Colonic mucosa (tissue), 4 donors: ENCODE results near the gene SLX4IP. TPM values are rescaled to one million over a fixed set of nuclear protein-coding genes. Genes with fewer than 3 reads are reported as not detected.

ENCODE experiments used
- DNase-seq: peaks from one replicate; pipeline ENCODE4 v3.0.0-alpha.2; 2020
- H3K27ac ChIP-seq: fragments of 200-600 bp; one replicate; pipeline ENCODE4 v1.8.0; 2021
- H3K27me3 ChIP-seq: fragments of 200-600 bp; one replicate; pipeline ENCODE4 v1.8.0; 2021
- H3K36me3 ChIP-seq: fragments of 200-600 bp; one replicate; pipeline ENCODE4 v1.8.0; 2021
- H3K4me1 ChIP-seq: fragments of 200-600 bp; one replicate; pipeline ENCODE4 v1.8.0; 2021; ENCODE audit warnings: mild to moderate bottlenecking
- H3K4me3 ChIP-seq: fragments of 200-600 bp; one replicate; pipeline ENCODE4 v1.8.0; 2021
- H3K9ac ChIP-seq, 2 donors: one replicate each; pipeline ENCODE4 v1.7.0; 2013; ENCODE audit warnings: control low read depth in 2 of 2, low read depth in 2 of 2, low read length in 2 of 2
- H3K9me3 ChIP-seq: fragments of 200-600 bp; one replicate; pipeline ENCODE4 v1.8.0; 2021
- intact Hi-C: fragments of 100-400 bp; cut with DNase I; formaldehyde crosslinking; loops from one replicate; pipeline ENCODE4 v1.14.1; 2022
- total RNA-seq, 2 donors: library from RNA; stranded (reverse); fragmentation: NEBNext Ultra II Directional in 1 of 2; extraction: Animal tissue kit (Norgen Biotek cat#: 25700) in 1 of 2; gene quantifications; one replicate each; pipeline ENCODE4 v1.2.1, GENCODE V29; 2021
- TF ChIP-seq, protein P1 (sequence below): fragments of 200-600 bp; IDR thresholded peaks from one replicate; pipeline ENCODE4 v1.8.0; 2022; ENCODE audit warnings: antibody characterized with exemption, mild to moderate bottlenecking
- donor health status: healthy.
- donor health status: DM: no; HTN: no; CAD: no.
- donor health status: DM: no; HTN: no; CAD: no.

SLX4IP gene
- total RNA-seq, 2 donors from 2014 or later = 5.0 to 8.8 TPM

DNA sequence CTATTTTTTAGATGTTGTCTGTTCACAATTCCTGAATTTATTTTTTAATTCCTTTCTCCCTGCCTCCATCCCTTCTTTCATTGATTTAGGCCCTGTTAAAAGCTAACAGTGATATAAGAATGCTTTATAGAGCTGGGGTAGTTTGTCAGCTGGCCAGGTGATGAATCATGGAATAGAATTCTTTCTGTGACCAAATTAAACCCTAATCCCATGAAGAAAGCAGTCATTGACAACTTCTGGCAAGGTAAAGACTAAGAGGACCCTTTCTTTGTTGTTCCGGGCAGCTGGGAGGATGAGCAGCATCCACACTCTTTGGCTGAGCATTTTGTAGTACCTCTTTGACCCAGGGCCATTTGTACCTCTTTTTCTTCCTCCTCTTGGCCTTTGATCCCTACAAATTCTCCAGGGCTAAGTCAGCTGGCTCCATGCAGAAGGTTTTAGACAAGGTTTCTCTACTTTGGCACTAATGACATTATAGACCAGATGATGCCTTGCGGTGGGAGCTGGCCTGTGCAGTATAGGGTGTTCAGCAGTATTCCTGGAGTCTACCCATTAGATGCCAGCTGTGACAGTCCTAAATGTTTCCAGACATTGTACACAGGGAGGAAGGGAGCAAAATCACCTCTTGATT lies 102.9 kb downstream of the SLX4IP start:
- Histone ChIP-seq H3K9ac (no peak overlapping the region), H3K27me3 (no peaks in the 10 kb centered on the region), H3K4me1 (peaks cover 4% of the 10 kb centered on the region), H3K27ac (no peak overlapping the region), H3K4me3 (no peak overlapping the region), H3K9me3 (no peaks in the 10 kb centered on the region), H3K36me3 (no peaks in the 10 kb centered on the region)
- TF ChIP-seq, protein P1, sequence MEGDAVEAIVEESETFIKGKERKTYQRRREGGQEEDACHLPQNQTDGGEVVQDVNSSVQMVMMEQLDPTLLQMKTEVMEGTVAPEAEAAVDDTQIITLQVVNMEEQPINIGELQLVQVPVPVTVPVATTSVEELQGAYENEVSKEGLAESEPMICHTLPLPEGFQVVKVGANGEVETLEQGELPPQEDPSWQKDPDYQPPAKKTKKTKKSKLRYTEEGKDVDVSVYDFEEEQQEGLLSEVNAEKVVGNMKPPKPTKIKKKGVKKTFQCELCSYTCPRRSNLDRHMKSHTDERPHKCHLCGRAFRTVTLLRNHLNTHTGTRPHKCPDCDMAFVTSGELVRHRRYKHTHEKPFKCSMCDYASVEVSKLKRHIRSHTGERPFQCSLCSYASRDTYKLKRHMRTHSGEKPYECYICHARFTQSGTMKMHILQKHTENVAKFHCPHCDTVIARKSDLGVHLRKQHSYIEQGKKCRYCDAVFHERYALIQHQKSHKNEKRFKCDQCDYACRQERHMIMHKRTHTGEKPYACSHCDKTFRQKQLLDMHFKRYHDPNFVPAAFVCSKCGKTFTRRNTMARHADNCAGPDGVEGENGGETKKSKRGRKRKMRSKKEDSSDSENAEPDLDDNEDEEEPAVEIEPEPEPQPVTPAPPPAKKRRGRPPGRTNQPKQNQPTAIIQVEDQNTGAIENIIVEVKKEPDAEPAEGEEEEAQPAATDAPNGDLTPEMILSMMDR = no peak
- intact Hi-C loops = no loop called here
- no peak for DNase-seq

DNA sequence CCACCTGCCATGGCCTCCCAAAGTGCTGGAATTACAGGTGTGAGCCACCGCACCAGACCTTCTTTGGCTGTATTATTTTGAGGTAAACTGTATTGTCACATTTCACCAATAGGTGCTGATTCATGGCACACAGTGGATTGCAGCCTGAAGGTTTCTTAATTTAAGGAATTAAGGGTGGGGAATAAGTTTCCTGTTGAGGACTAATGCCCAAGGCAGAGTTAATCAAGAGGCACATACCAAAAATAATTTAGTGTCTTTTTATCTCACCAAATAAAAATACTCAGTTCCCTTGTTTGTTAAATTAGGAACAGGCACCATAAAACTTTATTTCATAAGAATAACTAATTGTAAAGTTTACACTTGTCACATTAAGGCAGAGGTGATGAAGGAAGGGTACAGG lies 103.7 kb downstream of the SLX4IP start:
- Histone ChIP-seq H3K4me3 (no peak overlapping the region), H3K9ac (no peak overlapping the region), H3K36me3 (no peaks in the 10 kb centered on the region), H3K27ac (no peak overlapping the region), H3K4me1 (peaks cover 4% of the 10 kb centered on the region), H3K27me3 (no peaks in the 10 kb centered on the region), H3K9me3 (no peaks in the 10 kb centered on the region)
- TF ChIP-seq, protein P1 = no peak
- DNase-seq = no peak
- intact Hi-C loops = no loop called here

DNA sequence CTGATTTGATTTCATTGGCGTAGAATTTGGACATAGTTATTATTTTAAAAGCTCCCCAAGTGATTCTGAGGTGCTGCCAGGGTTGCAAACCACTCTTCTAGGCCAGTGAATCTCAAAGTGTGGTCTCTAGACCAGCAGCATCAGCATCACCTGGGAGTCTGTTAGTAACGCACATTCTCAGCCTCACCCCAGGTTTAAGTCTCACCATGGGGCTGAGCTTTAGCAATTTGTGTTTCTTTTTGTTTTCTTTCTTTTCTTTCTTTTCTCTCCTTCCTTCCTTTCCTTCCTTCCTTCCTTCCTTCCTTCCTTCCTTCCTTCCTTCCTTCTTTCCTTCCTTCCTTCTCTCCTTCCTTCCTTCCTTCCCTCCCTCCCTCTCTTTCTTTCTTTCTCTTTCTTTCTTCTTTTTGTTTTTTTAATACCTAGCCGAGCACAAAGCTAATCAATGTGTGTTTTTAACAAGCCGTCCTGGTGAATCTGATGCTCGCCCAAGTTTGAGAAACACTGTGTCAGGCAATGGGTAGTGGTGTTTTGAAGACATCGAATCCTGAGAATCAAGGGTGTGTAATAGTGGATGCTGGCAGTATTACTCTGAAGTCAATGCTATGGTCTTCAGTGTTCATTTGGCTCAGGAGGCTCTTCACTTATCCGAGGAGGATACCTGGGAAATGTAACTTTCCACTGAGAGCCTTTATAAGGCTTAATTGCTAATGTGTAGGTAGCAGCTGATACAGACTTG lies 104.9 kb downstream of the SLX4IP start:
- no peak overlapping the region for H3K27ac ChIP-seq

DNA sequence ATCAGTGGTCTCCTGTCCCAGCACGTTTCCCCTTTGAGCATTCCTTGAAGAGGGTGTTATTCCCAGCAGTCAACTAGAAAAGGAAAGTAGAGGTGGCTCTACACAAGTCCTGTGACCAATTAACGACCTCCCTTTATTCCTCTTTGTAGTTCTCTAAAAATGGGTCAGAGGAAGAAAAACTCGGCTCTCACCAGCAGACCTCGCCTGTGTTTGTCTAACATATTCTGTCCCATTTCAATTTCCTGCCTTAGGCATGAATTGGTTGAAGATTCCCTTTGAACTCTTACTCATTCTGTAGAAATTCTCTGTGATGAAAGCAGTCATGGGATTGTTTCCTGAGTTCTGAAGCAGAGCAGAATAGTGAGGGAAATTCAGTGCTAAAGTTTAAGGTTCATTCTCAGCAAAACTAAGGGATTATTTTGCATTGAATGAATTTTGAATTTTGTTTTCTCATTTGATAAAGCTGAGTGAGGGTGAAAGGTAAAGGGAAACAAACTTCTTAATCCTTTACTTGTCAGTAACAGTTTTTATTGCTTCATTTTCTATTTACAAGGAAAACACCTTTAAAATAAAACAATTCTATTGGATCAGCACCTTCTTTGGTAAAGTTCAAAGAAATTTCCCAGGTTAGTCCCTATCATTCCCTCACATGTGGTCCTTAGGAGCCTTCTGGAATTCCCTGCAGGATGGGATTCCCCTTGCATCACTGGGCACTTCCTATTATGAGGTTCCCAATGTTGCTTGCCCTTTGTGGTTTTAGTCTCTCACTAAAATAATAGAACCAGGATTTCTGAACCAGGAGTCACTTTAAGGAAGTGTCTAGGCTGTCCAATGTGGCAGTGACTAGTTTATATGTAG lies 105.8 kb downstream of the SLX4IP start:
- DNase-seq = no peak
- intact Hi-C loops = no loop called here
- no peak overlapping the region for H3K9ac ChIP-seq

More for the DNA sequence above, 104.9 kb downstream of the SLX4IP start:
- Histone ChIP-seq H3K9ac (no peak overlapping the region), H3K4me1 (peaks cover 4% of the 10 kb centered on the region), H3K4me3 (no peak overlapping the region), H3K36me3 (no peaks in the 10 kb centered on the region), H3K9me3 (no peaks in the 10 kb centered on the region), H3K27me3 (no peaks in the 10 kb centered on the region)
- no peak for DNase-seq
- TF ChIP-seq, protein P1 = no peak
- intact Hi-C loops = no loop called here

More for the DNA sequence above, 105.8 kb downstream of the SLX4IP start:
- Histone ChIP-seq H3K9me3 (no peaks in the 10 kb centered on the region), H3K27me3 (no peaks in the 10 kb centered on the region), H3K4me3 (no peak overlapping the region), H3K27ac (no peak overlapping the region), H3K36me3 (no peaks in the 10 kb centered on the region), H3K4me1 (peaks cover 4% of the 10 kb centered on the region)
- TF ChIP-seq, protein P1 = no peak
